Vagina (tissue), 2 donors: ENCODE results near the gene ZBED1. TPM values are rescaled to one million over a fixed set of nuclear protein-coding genes. Genes with fewer than 3 reads are reported as not detected.

ENCODE experiments used
- DNase-seq, 2 donors: peaks; one replicate each; pipeline ENCODE4 v3.0.0-alpha.2; 2017; ENCODE audit errors: extremely low spot score in 2 of 2
- H3K27ac ChIP-seq: fragments of 200-600 bp; sonication (generic); one replicate; pipeline ENCODE4 v1.5.1; 2019
- H3K27me3 ChIP-seq: fragments of 200-600 bp; sonication (generic); one replicate; pipeline ENCODE4 v1.5.1; 2019
- H3K36me3 ChIP-seq, 2 donors: fragments of 200-600 bp; sonication (generic); one replicate each; pipeline ENCODE4 v1.5.1; 2017 to 2019
- H3K4me1 ChIP-seq: fragments of 200-600 bp; sonication (generic); one replicate; pipeline ENCODE4 v1.5.1; 2019
- H3K4me3 ChIP-seq, 2 donors: fragments of 200-600 bp; sonication (generic); 1 replicate in 1 of 2; 2 replicates in 1 of 2; pipeline ENCODE4 v1.5.1; 2016 to 2019
- H3K9me3 ChIP-seq: fragments of 200-600 bp; sonication (generic); one replicate; pipeline ENCODE4 v1.5.1; 2019
- POLR2A ChIP-seq, 2 donors: fragments of 450-650 bp; IDR thresholded peaks; one replicate each; pipeline ENCODE4 v1.6.1; 2017; ENCODE audit warnings: antibody characterized with exemption in 2 of 2, mild to moderate bottlenecking in 2 of 2, moderate library complexity in 2 of 2
- POLR2AphosphoS5 ChIP-seq, 2 donors: sonication (generic); formaldehyde crosslinking; IDR thresholded peaks; one replicate each; pipeline ENCODE4 v1.9.0; 2017; ENCODE audit warnings: antibody characterized with exemption in 2 of 2, mild to moderate bottlenecking in 2 of 2, low read depth in 1 of 2; ENCODE audit not compliant: insufficient read depth in 1 of 2
- intact Hi-C: fragments of 100-400 bp; cut with DNase I; formaldehyde crosslinking; loops from one replicate; pipeline ENCODE4 v1.15.1; 2023
- total RNA-seq: library from RNA; depleted of rRNA; stranded (reverse); fragments of >200 nt; gene quantifications from one replicate; pipeline ENCODE4 v1.2.3, GENCODE V29; 2016
- TF ChIP-seq, protein P1 (sequence below), 3 experiments: fragments of 450-650 bp in 2 of 3; fragments of 200-600 bp in 1 of 3; sonication (generic) in 1 of 3; IDR thresholded peaks; one replicate each; pipeline ENCODE4 v1.5.1; 2017 to 2019; ENCODE audit warnings: antibody characterized with exemption in 3 of 3, mild to moderate bottlenecking in 2 of 3, moderate library complexity in 2 of 3

The ZBED1 gene
- total RNA-seq, 1 donor from 2014 or later: 32.7 TPM

DNA sequence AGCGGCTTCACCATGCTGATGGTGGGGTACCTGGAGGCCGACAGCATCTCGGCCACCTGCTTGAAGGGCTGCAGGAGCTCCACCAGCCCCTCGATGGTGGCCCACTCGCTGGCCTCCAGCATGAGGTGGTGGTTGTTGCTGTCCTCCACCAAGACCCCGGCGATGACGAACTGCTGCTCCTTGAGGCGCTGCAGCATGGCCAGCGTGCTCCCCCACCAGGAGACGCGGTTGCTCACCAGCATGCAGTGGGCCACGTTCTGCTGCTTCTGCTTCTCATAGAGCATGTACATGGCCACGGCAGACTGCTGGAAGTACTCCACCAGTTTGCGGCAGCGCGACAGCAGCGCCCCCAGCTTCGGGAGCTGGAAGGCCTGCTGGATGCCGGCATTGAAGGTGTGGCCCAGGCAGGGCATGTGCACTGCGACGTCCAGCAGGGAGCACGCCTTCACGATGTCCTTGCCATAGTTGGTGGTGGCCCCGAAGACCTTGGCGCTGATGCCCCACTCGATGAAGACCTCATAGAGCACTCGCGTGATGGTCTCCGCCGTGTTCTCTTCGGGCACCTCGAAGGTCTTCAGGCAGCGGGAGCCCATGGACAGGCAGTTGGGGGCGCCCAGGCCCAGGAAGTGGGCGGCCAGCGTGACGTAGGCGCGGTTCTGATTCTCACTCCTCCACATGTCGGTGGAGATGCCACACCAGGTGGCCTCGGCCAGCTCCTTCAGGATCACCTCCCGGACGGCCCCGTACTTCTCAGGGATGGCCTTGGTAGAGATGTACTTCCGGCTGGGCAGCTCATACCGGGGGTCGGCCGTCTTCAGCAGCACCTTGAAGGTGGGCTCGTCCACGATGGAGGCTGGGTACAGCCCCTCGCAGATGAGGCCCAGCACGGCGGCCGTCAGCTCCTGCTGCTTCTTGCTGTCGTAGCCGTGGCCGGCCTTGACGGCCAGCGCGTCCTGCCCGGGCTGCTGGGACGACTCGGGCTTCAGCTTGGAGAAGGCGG, 11.0 kb downstream of the ZBED1 start:
- Histone ChIP-seq H3K36me3 (peaks cover 0 to 28% of the 10 kb centered on the region in 2 donors), H3K9me3 (no peaks in the 10 kb centered on the region), H3K4me1 (peaks cover 19% of the 10 kb centered on the region), H3K4me3 (no peak overlapping the region), H3K27ac (no peak overlapping the region), H3K27me3 (no peaks in the 10 kb centered on the region)
- no peak for DNase-seq
- intact Hi-C loops: no loop called here
- no peak for TF ChIP-seq POLR2A (IDR thresholded peaks at IDR 0.05)
- no peak for TF ChIP-seq POLR2AphosphoS5 (IDR thresholded peaks at IDR 0.05; ENCODE audit: insufficient read depth in 1 of 2, low read depth in 1 of 2)
- TF ChIP-seq, protein P1, sequence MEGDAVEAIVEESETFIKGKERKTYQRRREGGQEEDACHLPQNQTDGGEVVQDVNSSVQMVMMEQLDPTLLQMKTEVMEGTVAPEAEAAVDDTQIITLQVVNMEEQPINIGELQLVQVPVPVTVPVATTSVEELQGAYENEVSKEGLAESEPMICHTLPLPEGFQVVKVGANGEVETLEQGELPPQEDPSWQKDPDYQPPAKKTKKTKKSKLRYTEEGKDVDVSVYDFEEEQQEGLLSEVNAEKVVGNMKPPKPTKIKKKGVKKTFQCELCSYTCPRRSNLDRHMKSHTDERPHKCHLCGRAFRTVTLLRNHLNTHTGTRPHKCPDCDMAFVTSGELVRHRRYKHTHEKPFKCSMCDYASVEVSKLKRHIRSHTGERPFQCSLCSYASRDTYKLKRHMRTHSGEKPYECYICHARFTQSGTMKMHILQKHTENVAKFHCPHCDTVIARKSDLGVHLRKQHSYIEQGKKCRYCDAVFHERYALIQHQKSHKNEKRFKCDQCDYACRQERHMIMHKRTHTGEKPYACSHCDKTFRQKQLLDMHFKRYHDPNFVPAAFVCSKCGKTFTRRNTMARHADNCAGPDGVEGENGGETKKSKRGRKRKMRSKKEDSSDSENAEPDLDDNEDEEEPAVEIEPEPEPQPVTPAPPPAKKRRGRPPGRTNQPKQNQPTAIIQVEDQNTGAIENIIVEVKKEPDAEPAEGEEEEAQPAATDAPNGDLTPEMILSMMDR (IDR thresholded peaks at IDR 0.05): no peak

DNA sequence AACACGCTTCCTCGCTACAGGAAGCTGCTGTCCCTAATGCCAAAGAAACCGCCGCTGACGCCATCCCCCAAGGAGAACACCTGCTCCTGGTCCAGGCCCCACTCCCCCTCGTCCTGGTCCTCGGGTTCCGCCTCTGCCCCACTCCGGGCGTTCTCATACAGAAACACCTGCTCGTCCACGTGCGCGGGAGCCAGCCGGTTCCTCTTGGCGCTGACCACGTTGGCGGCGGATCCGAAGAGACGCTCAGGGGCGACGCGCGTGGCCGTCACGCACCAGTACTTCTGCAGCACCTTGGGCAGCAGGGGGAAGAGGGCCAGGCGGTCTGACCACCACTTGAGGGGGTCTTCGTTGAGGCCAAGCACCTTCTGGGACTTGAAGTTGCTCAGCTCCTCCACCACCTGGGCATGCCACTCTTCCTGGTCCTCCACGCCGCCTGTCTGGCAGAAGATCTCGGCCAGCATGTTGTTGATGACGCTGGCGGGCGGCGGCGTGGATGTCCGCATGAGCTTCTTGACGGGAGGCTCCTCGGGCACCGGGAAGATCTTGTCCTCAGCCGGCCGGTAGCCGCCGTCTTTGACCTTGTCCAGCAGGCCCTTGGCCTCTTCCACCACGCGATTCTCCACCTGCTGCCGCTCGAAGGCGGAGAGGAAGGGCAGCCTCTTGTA, 12.0 kb downstream of the ZBED1 start:
- no peak for TF ChIP-seq POLR2A (IDR thresholded peaks at IDR 0.05)
- TF ChIP-seq, protein P1 (IDR thresholded peaks at IDR 0.05): no peak
- H3K4me1 ChIP-seq: peaks cover 19% of the 10 kb centered on the region
- DNase-seq: no peak

DNA sequence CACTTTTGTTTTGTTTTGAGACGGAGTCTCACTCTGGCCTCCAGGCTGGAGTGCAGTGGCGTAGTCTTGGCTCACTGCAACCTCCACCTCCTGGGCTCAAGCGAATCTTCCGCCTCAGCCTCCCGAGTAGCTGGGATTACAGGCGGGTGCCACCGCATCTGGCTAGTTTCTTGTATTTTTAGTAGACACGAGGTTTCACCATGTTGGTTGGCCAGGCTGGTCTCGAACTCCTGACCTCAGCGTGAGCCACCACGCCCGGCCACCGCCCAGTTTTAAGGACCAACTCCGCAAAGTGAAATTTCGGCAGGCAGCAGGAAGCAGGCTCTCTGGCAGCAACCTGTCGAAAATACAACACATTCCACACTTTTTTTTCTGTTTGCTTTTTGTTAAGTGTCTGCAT, 13.4 kb downstream of the ZBED1 start:
- no peaks in the 10 kb centered on the region for H3K27me3 ChIP-seq
- TF ChIP-seq POLR2AphosphoS5 (IDR thresholded peaks at IDR 0.05; ENCODE audit: insufficient read depth in 1 of 2, low read depth in 1 of 2): no peak
- no peak for TF ChIP-seq POLR2A (IDR thresholded peaks at IDR 0.05)
- TF ChIP-seq, protein P1 (IDR thresholded peaks at IDR 0.05): no peak
- DNase-seq: no peak
- H3K4me1 ChIP-seq: peaks cover 19% of the 10 kb centered on the region
- no peak overlapping the region for H3K27ac ChIP-seq
- H3K9me3 ChIP-seq: no peaks in the 10 kb centered on the region
- H3K4me3 ChIP-seq: no peak overlapping the region
- H3K36me3 ChIP-seq: peaks cover 0 to 28% of the 10 kb centered on the region in 2 donors
- intact Hi-C loops: no loop called here

More for the DNA sequence above, 12.0 kb downstream of the ZBED1 start:
- no peaks in the 10 kb centered on the region for H3K27me3 ChIP-seq
- no peaks in the 10 kb centered on the region for H3K9me3 ChIP-seq
- peaks cover 0 to 28% of the 10 kb centered on the region in 2 donors for H3K36me3 ChIP-seq
- no peak overlapping the region for H3K27ac ChIP-seq
- intact Hi-C loops: no loop called here
- no peak overlapping the region for H3K4me3 ChIP-seq

DNA sequence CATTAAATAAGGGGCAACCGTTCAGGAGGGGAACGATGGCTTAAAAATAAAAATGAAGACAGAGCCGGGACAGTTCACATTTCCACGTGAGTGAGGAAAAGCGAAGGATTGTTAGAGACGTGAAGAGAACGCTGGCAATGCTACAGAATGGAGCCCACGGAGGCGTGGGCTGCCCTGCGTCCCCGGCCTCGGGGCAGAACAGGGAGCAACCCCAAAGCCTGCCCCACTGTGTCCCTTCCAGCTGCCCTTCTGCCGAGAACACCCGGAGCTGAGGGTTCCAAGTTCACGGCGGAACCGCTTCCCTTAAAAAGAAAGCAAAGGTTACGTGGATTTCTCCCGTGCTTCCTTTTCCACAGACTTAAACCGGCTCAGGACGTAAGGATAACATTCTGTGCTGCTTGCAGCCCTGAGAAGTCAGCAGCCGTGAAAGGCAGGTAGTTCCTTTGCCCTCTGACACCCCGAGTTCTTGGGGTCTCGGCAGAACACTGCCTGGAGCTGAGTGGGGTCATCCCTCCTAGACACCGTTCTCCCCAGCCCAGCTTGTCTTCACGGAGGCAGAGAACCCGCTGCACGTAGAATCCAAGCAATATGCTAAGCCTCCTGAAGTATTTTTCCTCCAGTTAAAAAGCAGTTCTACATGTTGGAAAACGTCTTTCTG, 14.2 kb downstream of the ZBED1 start:
- Histone ChIP-seq H3K27me3 (no peaks in the 10 kb centered on the region), H3K27ac (peak overlapping the region; percentile 71), H3K4me1 (peaks cover 19% of the 10 kb centered on the region), H3K4me3 (no peak overlapping the region), H3K36me3 (peaks cover 0 to 28% of the 10 kb centered on the region in 2 donors), H3K9me3 (no peaks in the 10 kb centered on the region)
- TF ChIP-seq POLR2A (IDR thresholded peaks at IDR 0.05) (no peak), POLR2AphosphoS5 (IDR thresholded peaks at IDR 0.05; ENCODE audit: insufficient read depth in 1 of 2, low read depth in 1 of 2) (no peak)
- TF ChIP-seq, protein P1 (IDR thresholded peaks at IDR 0.05): no peak
- intact Hi-C loops: no loop called here
- DNase-seq: no peak
